BE2C (cell line): ENCODE data around the gene PPM1H.

ENCODE experiments used
- DNase-seq: peaks from one replicate; pipeline ENCODE4 v3.0.0-alpha.2; 2020
- H3K27me3 ChIP-seq: fragments of 250-450 bp; sonication (Bioruptor Pico); 2 replicates; pipeline ENCODE4 v1.5.1; 2020; ENCODE audit warnings: mild to moderate bottlenecking
- H3K36me3 ChIP-seq: fragments of 250-450 bp; sonication (Bioruptor Pico); 2 replicates; pipeline ENCODE4 v1.5.1; 2020; ENCODE audit warnings: mild to moderate bottlenecking
- H3K4me1 ChIP-seq: fragments of 250-450 bp; sonication (Bioruptor Pico); 2 replicates; pipeline ENCODE4 v1.5.1; 2020
- H3K4me3 ChIP-seq: 2 replicates; pipeline ENCODE4 v1.5.1; 2011; ENCODE audit warnings: low read depth, low read length
- H3K9me3 ChIP-seq: fragments of 250-450 bp; sonication (Bioruptor Pico); 2 replicates; pipeline ENCODE4 v1.5.1; 2020
- CTCF ChIP-seq: IDR thresholded peaks from 2 replicates; pipeline ENCODE4 v1.5.1; 2012; ENCODE audit warnings: mild to moderate bottlenecking, low read depth, low read length

The PPM1H gene

GRCh38 chr12:62772416-62772955 is 162.5 kb downstream of the PPM1H start:
- DNase-seq: no peak
- H3K36me3 ChIP-seq: no peaks in the 10 kb centered on the region
- no peaks in the 10 kb centered on the region for H3K4me1 ChIP-seq
- no peak overlapping the region for H3K4me3 ChIP-seq
- H3K9me3 ChIP-seq: no peaks in the 10 kb centered on the region
- TF ChIP-seq CTCF: no peak
- H3K27me3 ChIP-seq: no peaks in the 10 kb centered on the region

- Histone ChIP-seq H3K27me3 (no peaks in the 10 kb centered on the region), H3K4me3 (no peak overlapping the region), H3K4me1 (no peaks in the 10 kb centered on the region), H3K36me3 (no peaks in the 10 kb centered on the region), H3K9me3 (no peaks in the 10 kb centered on the region)
- TF ChIP-seq CTCF: no peak
- no peak for DNase-seq
Observed at GRCh38 chr12:62771828-62772227, 163.1 kb downstream of the PPM1H start.

- Histone ChIP-seq H3K4me1 (no peaks in the 10 kb centered on the region), H3K27me3 (no peaks in the 10 kb centered on the region), H3K4me3 (no peak overlapping the region), H3K9me3 (no peaks in the 10 kb centered on the region), H3K36me3 (no peaks in the 10 kb centered on the region)
- DNase-seq: no peak
- no peak for TF ChIP-seq CTCF
Observed at GRCh38 chr12:62770381-62770780, 164.6 kb downstream of the PPM1H start.

GRCh38 chr12:62769076-62769619 is 165.8 kb downstream of the PPM1H start:
- Histone ChIP-seq H3K4me3 (no peak overlapping the region), H3K36me3 (no peaks in the 10 kb centered on the region), H3K4me1 (no peaks in the 10 kb centered on the region), H3K9me3 (no peaks in the 10 kb centered on the region), H3K27me3 (no peaks in the 10 kb centered on the region)
- no peak for DNase-seq
- no peak for TF ChIP-seq CTCF

GRCh38 chr12:62767946-62768345 is 167.0 kb downstream of the PPM1H start:
- no peaks in the 10 kb centered on the region for H3K9me3 ChIP-seq
- H3K4me1 ChIP-seq: no peaks in the 10 kb centered on the region
- no peak for DNase-seq
- no peak for TF ChIP-seq CTCF
- H3K4me3 ChIP-seq: no peak overlapping the region
- no peaks in the 10 kb centered on the region for H3K36me3 ChIP-seq
- no peaks in the 10 kb centered on the region for H3K27me3 ChIP-seq

- H3K27me3 ChIP-seq: no peaks in the 10 kb centered on the region
- DNase-seq: no peak
- no peaks in the 10 kb centered on the region for H3K36me3 ChIP-seq
- H3K4me1 ChIP-seq: no peaks in the 10 kb centered on the region
- TF ChIP-seq CTCF: no peak
- no peak overlapping the region for H3K4me3 ChIP-seq
- no peaks in the 10 kb centered on the region for H3K9me3 ChIP-seq
Observed at GRCh38 chr12:62767496-62767895, 167.5 kb downstream of the PPM1H start.
